Gastroesophageal sphincter (tissue), 4 donors: Measurements from ENCODE around the gene ZNF516. TPM values are rescaled to one million over a fixed set of nuclear protein-coding genes. Genes with fewer than 3 reads are reported as not detected.
"Not testable (repeated sequence)": the region's sequence is repeated elsewhere in the genome, so short reads cannot be mapped to it uniquely, and the experiment has no call there.

ENCODE experiments used
- ATAC-seq: fragments of 150-250 bp; one replicate; pipeline ENCODE4 v1.9.1; 2016; ENCODE audit warnings: mild to moderate bottlenecking, moderate library complexity
- H3K27ac ChIP-seq, 4 donors: fragments of 200-600 bp; sonication (generic) in 3 of 4; 1 replicate in 3 of 4; 2 replicates in 1 of 4; pipeline ENCODE4 v1.5.1; 2016 to 2019
- H3K27me3 ChIP-seq: fragments of 200-600 bp; sonication (generic); one replicate; pipeline ENCODE4 v1.5.1; 2019
- H3K36me3 ChIP-seq, 2 donors: fragments of 200-600 bp; sonication (generic); one replicate each; pipeline ENCODE4 v1.5.1; 2019; ENCODE audit warnings: control low read depth in 1 of 2
- H3K4me1 ChIP-seq, 3 donors: fragments of 200-600 bp; sonication (generic); 1 replicate in 2 of 3; 2 replicates in 1 of 3; pipeline ENCODE4 v1.5.1; 2016 to 2019; ENCODE audit warnings: control low read depth in 2 of 3
- H3K4me3 ChIP-seq, 2 donors: fragments of 200-600 bp; sonication (generic); one replicate each; pipeline ENCODE4 v1.5.1; 2019; ENCODE audit warnings: mild to moderate bottlenecking in 1 of 2, moderate library complexity in 1 of 2
- H3K9me3 ChIP-seq, 3 donors: fragments of 200-600 bp; sonication (generic); one replicate each; pipeline ENCODE4 v1.5.1; 2017 to 2019; ENCODE audit warnings: control low read depth in 2 of 3
- CTCF ChIP-seq, 4 experiments: fragments of 200-600 bp in 2 of 4; fragments of 450-650 bp in 2 of 4; sonication (generic) in 1 of 4; IDR thresholded peaks; one replicate each; pipeline ENCODE4 v1.5.1; 2017 to 2019; ENCODE audit warnings: antibody characterized with exemption in 4 of 4, mild to moderate bottlenecking in 2 of 4, moderate library complexity in 2 of 4
- EP300 ChIP-seq: sonication (generic); formaldehyde crosslinking; IDR thresholded peaks from one replicate; pipeline ENCODE4 v1.6.1; 2017; ENCODE audit warnings: antibody characterized with exemption, mild to moderate bottlenecking
- POLR2A ChIP-seq, 2 donors: fragments of 450-650 bp; IDR thresholded peaks; one replicate each; pipeline ENCODE4 v1.6.1; 2017; ENCODE audit warnings: antibody characterized with exemption in 2 of 2, mild to moderate bottlenecking in 2 of 2, moderate library complexity in 1 of 2
- POLR2AphosphoS5 ChIP-seq: sonication (generic); formaldehyde crosslinking; IDR thresholded peaks from one replicate; pipeline ENCODE4 v1.6.1; 2017; ENCODE audit warnings: antibody characterized with exemption
- WGBS, 2 donors: methylation state at CpG; one replicate each; pipeline ENCODE4 v1.1.5; 2018; ENCODE audit warnings: low coverage in 1 of 2; 5-methylcytosine and 5-hydroxymethylcytosine counted together
- total RNA-seq, 4 donors: library from RNA; depleted of rRNA; stranded (reverse); fragments of >200 nt; gene quantifications; one replicate each; pipeline ENCODE4 v1.1.0, GENCODE V29; 2016

ZNF516 gene
- total RNA-seq, 4 donors from 2014 or later, result 17.8 to 43.8 (median 29.9) TPM

GRCh38 chr18:76479351-76480238, 15.4 kb downstream of the ZNF516 start:
- H3K27ac ChIP-seq, result peak overlapping the region in 2 of 4 donors; percentile 14 to 68

GRCh38 chr18:76476665-76477561, 18.1 kb downstream of the ZNF516 start:
- Histone ChIP-seq H3K27ac (peak overlapping the region; percentile 64 to 78 (median 66)), H3K9me3 (no peaks in the 10 kb centered on the region), H3K4me1 (peaks cover 7 to 83% (median 12%) of the 10 kb centered on the region in 3 donors), H3K4me3 (peak overlapping the region; percentile 35 to 40), H3K27me3 (no peaks in the 10 kb centered on the region), H3K36me3 (no peaks in the 10 kb centered on the region)
- WGBS, 2 donors, result 27 to 31% methylated on average over 15 to 16 of the region's 16 CpGs
- TF ChIP-seq EP300, result no peak
- no peak for TF ChIP-seq CTCF (IDR thresholded peaks at IDR 0.05)
- TF ChIP-seq POLR2A (IDR thresholded peaks at IDR 0.05), result no peak
- TF ChIP-seq POLR2AphosphoS5, result no peak
- peak; percentile 73 for ATAC-seq

More at GRCh38 chr18:76479351-76480238, 15.4 kb downstream of the ZNF516 start:
- H3K36me3 ChIP-seq, result no peaks in the 10 kb centered on the region
- no peaks in the 10 kb centered on the region for H3K27me3 ChIP-seq
- no peak for TF ChIP-seq EP300
- TF ChIP-seq POLR2A (IDR thresholded peaks at IDR 0.05), result no peak
- no peak for TF ChIP-seq CTCF (IDR thresholded peaks at IDR 0.05)
- TF ChIP-seq POLR2AphosphoS5, result no peak
- H3K4me3 ChIP-seq, result no peak overlapping the region
- no peak for ATAC-seq
- WGBS, 2 donors, result 78 to 91% methylated on average over 4 to 7 of the region's 13 CpGs
- peaks cover 7 to 67% (median 12%) of the 10 kb centered on the region in 3 donors for H3K4me1 ChIP-seq
- H3K9me3 ChIP-seq, result no peaks in the 10 kb centered on the region

- H3K9me3 ChIP-seq, result no peaks in the 10 kb centered on the region
- H3K27ac ChIP-seq, result peak overlapping the region in 3 of 4 donors; percentile 64 to 78 (median 68)
- no peak for TF ChIP-seq POLR2A (IDR thresholded peaks at IDR 0.05)
- TF ChIP-seq CTCF (IDR thresholded peaks at IDR 0.05), result peak in 1 of 4 experiments; percentile 8
- no peaks in the 10 kb centered on the region for H3K27me3 ChIP-seq
- H3K4me3 ChIP-seq, result no peak overlapping the region
- H3K36me3 ChIP-seq, result no peaks in the 10 kb centered on the region
- WGBS, 2 donors, result 75 to 82% methylated on average over 9 to 12 of the region's 12 CpGs
- ATAC-seq, result no peak
- H3K4me1 ChIP-seq, result peaks cover 7 to 90% (median 12%) of the 10 kb centered on the region in 3 donors
These were observed 19.4 kb downstream of the ZNF516 start for GRCh38 chr18:76475450-76476194.

- Histone ChIP-seq H3K9me3 (no peaks in the 10 kb centered on the region), H3K27me3 (no peaks in the 10 kb centered on the region), H3K4me1 (peaks cover 7 to 97% (median 12%) of the 10 kb centered on the region in 3 donors), H3K27ac (no peak overlapping the region), H3K36me3 (no peaks in the 10 kb centered on the region), H3K4me3 (no peak overlapping the region)
- WGBS, 2 donors, result 100% methylated on average over 1 of the region's 1 CpG; no CpG with 5 or more reads in 1 of the 2 donors
- no peak for TF ChIP-seq POLR2AphosphoS5
- no peak for ATAC-seq
These were observed 20.2 kb downstream of the ZNF516 start for GRCh38 chr18:76474824-76475223.

GRCh38 chr18:76473521-76473920, 21.5 kb downstream of the ZNF516 start:
- not testable (repeated sequence) for ATAC-seq, H3K27ac ChIP-seq, H3K4me3 ChIP-seq, H3K36me3 ChIP-seq, H3K9me3 ChIP-seq, H3K27me3 ChIP-seq
- 94 to 97% methylated on average over 7 to 9 of the region's 9 CpGs for WGBS, 2 donors
- peaks cover 7 to 96% (median 12%) of the 10 kb centered on the region in 3 donors for H3K4me1 ChIP-seq
